GM21367 (cell line): Measurements from ENCODE around the gene SNX25.

Experiments used
- ATAC-seq: cut with Tn5 transposase; IDR thresholded peaks from one replicate; pipeline ENCODE4 v1.9.1; 2021; ENCODE audit not compliant: unreplicated experiment

SNX25 gene

DNA sequence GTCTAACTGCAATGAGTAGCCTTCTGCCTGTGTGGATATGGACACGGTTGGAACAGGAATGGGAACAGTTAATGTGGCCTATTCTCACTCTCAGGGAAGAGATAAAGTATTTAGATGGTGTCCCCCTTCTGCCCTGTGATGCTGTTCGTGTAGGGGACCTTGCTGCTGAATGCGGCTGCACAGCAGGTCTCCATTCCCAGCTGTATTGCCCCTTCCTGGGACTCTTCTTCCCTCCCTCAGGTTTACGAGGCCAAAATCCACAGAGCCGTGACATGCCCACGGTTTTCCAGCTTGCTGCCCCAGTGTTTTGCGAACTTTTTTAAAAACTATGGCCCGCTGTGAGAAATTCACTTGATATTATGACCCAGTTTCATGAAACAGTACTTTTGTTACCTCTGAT is 50.3 kb downstream of the SNX25 start:
- no peak for ATAC-seq

- ATAC-seq, result no peak
Measured at GRCh38 chr4:185261946-185262345, 52.5 kb downstream of the SNX25 start.

- ATAC-seq, result peak; percentile 73
Measured at GRCh38 chr4:185263419-185263818, 54.0 kb downstream of the SNX25 start.

- ATAC-seq, result peak; percentile 73
Measured at GRCh38 chr4:185265942-185266341, 56.5 kb downstream of the SNX25 start.

GRCh38 chr4:185269286-185269685 is 59.9 kb downstream of the SNX25 start:
- ATAC-seq, result no peak

GRCh38 chr4:185270037-185270436 is 60.6 kb downstream of the SNX25 start:
- ATAC-seq, result no peak

GRCh38 chr4:185270885-185271284 is 61.5 kb downstream of the SNX25 start:
- ATAC-seq, result no peak

DNA sequence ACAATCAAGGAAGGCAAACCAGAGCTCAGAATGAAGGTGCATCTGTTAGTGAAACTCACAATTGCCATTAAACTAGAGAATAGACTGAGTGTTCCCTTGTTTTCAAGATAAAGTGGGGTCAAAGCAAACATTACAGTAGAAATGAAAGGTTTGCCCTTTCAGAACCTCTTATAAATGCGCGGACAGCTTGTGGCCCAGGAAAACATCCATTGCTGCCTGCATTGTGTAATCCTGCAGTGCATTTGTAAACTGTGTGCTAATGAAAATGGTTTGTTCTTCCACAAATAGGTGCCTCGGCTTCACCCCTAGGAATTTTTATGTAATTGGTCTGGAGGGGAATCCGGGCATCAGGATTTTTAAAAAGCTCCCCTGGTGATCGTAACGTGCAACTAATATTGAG is 62.8 kb downstream of the SNX25 start:
- no peak for ATAC-seq

DNA sequence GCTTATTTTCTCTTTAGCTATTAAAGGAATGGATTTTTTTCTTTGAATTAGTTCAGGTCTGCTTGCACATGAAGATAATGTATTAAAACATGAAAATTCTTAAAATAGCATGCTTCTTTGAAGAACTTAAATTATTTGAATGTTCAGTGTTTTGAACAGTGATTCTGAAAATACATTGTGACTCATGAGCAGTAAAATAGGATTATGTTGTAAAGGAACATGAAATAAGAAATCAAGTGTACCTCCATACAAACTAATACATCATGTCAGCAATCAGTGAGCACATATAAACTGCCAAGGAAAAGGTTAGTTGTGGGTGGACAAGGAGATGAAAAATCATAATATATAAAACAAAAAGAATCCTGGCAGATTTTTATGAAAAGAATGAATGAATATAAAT is 66.1 kb downstream of the SNX25 start:
- ATAC-seq, result no peak

- ATAC-seq, result no peak
Measured at GRCh38 chr4:185276036-185276435, 66.6 kb downstream of the SNX25 start.

DNA sequence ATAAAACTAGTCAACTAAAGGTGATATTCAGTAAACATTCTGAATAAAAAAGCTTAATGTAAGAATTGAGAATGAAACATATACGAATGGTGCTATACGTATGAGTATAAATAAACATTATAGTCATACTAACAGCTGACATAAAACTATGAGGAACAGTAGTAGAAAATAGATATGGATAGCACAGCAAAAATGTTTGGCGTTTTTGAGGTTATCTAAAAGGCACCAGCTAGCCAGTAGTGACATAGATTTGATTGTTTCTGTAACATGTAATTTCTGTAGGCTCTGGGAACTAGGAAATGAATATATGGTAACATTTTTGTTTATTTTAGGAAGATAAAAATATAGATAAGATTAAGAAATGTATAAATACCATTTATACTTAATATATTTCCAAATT is 69.3 kb downstream of the SNX25 start:
- no peak for ATAC-seq

- no peak for ATAC-seq
Measured at GRCh38 chr4:185280608-185281007, 71.2 kb downstream of the SNX25 start.

DNA sequence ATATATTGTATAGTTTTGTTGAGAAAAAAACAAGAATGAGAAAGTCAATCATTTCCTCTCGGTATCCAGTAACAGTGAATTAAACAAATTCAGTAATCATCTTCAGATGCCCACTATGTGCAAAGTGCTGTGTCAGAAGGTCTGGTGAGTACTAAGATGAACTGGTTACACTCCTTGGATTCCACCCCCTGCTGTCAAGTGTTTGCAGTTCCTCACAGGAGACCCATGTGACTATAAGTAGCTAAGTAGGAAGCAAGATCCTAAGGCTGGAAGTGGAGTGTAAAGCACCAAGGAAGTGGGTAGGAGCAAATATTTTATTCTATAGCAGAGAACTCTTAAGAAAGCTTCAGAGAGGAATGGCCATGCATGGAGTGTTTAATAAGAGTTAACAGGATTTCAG is 73.6 kb downstream of the SNX25 start:
- ATAC-seq, result no peak

DNA sequence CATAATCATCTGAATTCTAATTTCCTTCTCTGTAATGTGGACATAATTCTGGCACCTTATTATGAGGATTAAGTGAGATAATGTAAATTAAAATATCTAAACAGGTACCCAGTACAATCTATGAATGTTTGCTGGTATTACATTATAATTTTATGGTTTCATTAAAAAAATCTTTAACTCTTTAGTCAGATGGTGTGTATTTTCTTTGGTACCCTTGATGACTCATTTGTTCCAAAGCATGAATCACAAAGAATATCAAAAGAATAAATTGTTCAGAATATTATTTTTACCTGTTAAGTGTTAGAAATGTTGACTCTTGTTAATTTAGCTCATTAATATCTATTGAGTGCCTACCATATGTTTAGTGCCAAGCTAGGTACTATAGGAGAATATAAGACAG is 74.3 kb downstream of the SNX25 start:
- ATAC-seq, result no peak

GRCh38 chr4:185285632-185286393 is 76.4 kb downstream of the SNX25 start:
- ATAC-seq, result no peak

- no peak for ATAC-seq
Measured at GRCh38 chr4:185286571-185286970, 77.2 kb downstream of the SNX25 start.

GRCh38 chr4:185287031-185287430 is 77.6 kb downstream of the SNX25 start:
- ATAC-seq, result no peak

DNA sequence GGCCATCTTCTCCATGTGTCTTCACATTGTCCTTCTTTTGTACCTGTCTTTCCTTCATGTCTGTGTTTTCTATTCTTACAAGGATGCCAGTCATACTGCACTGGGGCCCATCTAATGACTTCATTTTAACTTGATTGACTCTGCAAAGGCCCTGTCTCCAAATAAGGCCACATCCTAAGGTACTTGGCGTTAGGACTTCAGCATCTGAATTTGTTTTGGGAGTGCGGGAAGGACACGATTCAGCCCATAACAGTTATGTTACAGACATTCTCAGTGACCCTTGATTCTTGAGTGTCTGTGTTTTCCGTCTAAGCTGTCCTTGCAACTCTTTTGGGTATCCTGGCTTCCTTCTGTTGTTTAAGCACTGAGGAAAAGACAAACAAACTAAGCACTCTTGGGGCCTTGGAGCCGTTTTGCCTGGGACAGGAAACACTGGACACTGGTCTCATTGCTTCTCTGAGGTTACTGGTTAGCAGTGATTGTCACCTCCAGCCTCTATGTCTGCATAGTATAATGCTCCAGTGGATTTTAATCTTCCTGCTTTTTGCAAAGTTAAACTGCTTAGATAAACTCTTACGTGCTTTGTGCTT is 80.7 kb downstream of the SNX25 start:
- ATAC-seq, result no peak

DNA sequence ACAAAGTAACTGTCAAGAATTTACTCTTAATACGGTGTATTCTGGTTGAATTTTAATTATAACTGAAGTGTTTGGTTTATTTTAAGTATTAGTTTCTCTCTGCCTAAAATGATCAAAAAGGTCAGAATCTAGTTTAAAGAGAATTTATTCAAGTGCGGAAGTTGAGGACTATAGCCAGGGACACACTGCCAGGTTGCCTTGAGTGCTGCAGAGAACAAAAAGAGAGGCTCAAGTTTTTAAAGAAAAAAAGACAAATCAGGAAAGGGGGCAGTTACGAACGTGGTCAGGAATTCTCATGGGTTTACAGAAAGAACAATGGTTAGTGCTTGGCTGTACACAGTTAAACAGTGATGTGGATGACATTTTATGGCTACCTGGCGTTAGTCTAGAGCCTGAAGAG is 81.3 kb downstream of the SNX25 start:
- ATAC-seq, result no peak

- ATAC-seq, result no peak
Measured at GRCh38 chr4:185293202-185293601, 83.8 kb downstream of the SNX25 start.

DNA sequence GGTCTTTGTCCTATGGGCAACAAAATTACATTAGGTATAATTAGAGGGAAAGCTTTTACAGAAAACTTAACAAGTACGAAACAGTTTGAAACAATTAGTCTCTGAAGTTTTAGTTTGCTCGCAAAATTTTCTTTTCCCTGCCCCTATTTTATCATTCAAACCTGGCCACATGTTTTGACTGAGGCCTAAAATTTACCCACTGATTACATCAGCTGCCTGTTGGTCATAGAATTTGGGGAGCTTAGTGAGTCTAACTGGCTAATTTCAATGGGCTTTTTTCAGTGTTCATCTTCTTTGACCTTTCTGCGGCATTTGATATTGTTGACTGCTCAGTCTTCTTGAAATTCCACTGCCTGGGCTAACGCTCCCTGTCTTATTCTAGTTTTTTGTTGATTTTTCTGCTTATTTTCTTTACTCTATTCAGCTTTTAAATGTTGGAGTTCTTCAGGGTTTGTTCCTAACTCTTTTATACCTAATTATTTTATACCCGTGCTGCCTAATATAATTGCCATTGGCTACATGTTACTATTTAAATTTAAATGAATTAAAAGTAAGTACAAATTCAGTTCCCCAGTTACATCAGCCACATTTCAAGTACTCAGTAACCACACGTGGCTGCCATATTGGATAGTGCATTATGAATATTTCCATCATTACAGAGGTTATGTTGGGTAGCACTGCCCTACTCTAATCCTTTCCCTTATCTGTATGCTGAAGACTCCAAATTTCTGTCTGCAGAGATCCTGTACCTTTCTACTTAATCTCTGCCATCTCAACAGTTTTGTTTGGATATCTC is 87.5 kb downstream of the SNX25 start:
- ATAC-seq, result no peak
